Measurements from ENCODE around the gene GPSM3.
A peak's percentile ranks its signal among the peaks of the same experiment; 100 is the strongest.
"Not testable (repeated sequence)": the region's sequence is repeated elsewhere in the genome, so short reads cannot be mapped to it uniquely, and the experiment has no call there.

The GPSM3 gene

GRCh38 chr6:32187725-32188380 is 4.6 kb downstream of the GPSM3 start:
- not testable (repeated sequence) for DNase-seq (ENCODE audit: low read depth in 3 of 3)

GRCh38 chr6:32187009-32187709 is 5.3 kb downstream of the GPSM3 start:
- DNase-seq (ENCODE audit: low read depth in 3 of 3), result no peak

- not testable (repeated sequence) for DNase-seq (ENCODE audit: low read depth in 3 of 3)
These were observed 6.1 kb downstream of the GPSM3 start for GRCh38 chr6:32186151-32186840.

GRCh38 chr6:32185681-32186131 is 6.7 kb downstream of the GPSM3 start:
- peak in 1 of 3 experiments; percentile 70 for DNase-seq (ENCODE audit: low read depth in 3 of 3)

GRCh38 chr6:32184084-32184640 is 8.3 kb downstream of the GPSM3 start, which contains the start of gene AGER:
AGER (minus strand) TSS chr6:32184253; CDS start chr6:32184222, 31 bp downstream.
- no peak for DNase-seq (ENCODE audit: low read depth in 3 of 3)

- DNase-seq (ENCODE audit: low read depth in 3 of 3), result no peak
These were observed 8.9 kb downstream of the GPSM3 start for GRCh38 chr6:32183483-32184083.

- no peak for DNase-seq (ENCODE audit: low read depth in 3 of 3)
These were observed 9.4 kb downstream of the GPSM3 start for GRCh38 chr6:32183030-32183429.

GRCh38 chr6:32182555-32182981 is 9.9 kb downstream of the GPSM3 start:
- DNase-seq (ENCODE audit: low read depth in 3 of 3), result no peak

- no peak for DNase-seq (ENCODE audit: low read depth in 3 of 3)
These were observed 10.4 kb downstream of the GPSM3 start for GRCh38 chr6:32181915-32182529.

- DNase-seq (ENCODE audit: low read depth in 3 of 3), result no peak
These were observed 11.2 kb downstream of the GPSM3 start for GRCh38 chr6:32181148-32181702.

- no peak for DNase-seq (ENCODE audit: low read depth in 3 of 3)
These were observed 12.6 kb downstream of the GPSM3 start for GRCh38 chr6:32179766-32180405.

GRCh38 chr6:32178547-32179440 is 13.6 kb downstream of the GPSM3 start:
- no peak for DNase-seq (ENCODE audit: low read depth in 3 of 3)

- DNase-seq (ENCODE audit: low read depth in 3 of 3), result peak; percentile 81 to 92 (median 88)
These were observed 14.5 kb downstream of the GPSM3 start, which contains the start of gene RNF5 for GRCh38 chr6:32177788-32178546. RNF5 (plus strand) TSS chr6:32178405; CDS start chr6:32178512, 107 bp downstream.

GRCh38 chr6:32177183-32177787 is 15.2 kb downstream of the GPSM3 start:
- DNase-seq (ENCODE audit: low read depth in 3 of 3), result no peak

- no peak for DNase-seq (ENCODE audit: low read depth in 3 of 3)
These were observed 15.8 kb downstream of the GPSM3 start for GRCh38 chr6:32176476-32177182.

GRCh38 chr6:32175711-32176475 is 16.6 kb downstream of the GPSM3 start, which contains the start of gene AGPAT1:
AGPAT1 (minus strand) TSS chr6:32176084; CDS start chr6:32171496, 4,588 bp downstream.
- DNase-seq (ENCODE audit: low read depth in 3 of 3), result peak; percentile 92 to 98 (median 94)

GRCh38 chr6:32175322-32175710 is 17.1 kb downstream of the GPSM3 start:
- no peak for DNase-seq (ENCODE audit: low read depth in 3 of 3)

All from stimulated activated CD4-positive, alpha-beta T cell treated with anti-CD3 and anti-CD28 coated beads, TNF-alpha, amount 100 ng/mL, for 24 hours (primary cell).